Retina (tissue), 1 donor: ENCODE measurements around the gene CYP27B1.

Source experiments
- DNase-seq: peaks from one replicate; pipeline ENCODE4 v3.0.0-alpha.2; 2016

Gene CYP27B1

DNA sequence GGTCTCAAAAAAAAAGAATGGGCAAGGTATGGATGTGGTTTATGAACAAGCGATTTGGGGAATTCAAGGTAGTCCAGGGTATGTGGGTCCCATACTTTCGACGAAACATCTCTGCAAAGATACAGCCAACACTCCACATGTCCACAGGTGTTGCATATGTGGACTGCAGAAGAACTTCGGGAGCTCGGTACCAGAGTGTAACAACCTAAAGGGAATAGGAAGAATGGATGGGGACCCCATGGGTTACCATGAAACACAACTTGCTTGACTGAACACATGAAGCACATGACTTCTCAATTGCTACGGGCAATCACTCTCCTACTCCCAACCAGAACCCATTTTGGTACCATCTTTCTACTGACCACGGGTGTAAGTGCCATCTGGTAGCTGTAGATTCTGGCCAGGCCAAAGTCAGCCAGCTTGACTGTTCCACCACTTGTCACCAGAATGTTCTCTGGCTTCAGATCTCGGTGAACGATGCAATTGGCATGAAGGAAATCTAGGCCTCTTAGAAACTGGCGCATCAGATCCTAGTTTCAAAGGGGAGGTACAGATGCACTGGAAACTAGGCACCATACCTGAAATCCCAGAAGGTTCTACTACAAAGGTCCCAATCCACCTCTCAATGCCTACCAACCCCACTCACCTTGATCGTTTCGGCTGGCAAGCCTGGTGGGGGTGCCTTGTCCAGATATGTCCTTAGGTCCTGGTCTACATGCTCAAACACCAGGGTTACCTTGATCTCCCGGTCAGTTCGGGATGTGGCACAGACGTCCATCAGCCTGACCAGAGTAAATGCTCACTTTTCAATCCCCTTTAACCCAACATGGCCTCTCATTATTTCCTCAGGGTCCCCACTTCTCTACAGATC is 16.1 kb downstream of the CYP27B1 start:
- DNase-seq = no peak

DNA sequence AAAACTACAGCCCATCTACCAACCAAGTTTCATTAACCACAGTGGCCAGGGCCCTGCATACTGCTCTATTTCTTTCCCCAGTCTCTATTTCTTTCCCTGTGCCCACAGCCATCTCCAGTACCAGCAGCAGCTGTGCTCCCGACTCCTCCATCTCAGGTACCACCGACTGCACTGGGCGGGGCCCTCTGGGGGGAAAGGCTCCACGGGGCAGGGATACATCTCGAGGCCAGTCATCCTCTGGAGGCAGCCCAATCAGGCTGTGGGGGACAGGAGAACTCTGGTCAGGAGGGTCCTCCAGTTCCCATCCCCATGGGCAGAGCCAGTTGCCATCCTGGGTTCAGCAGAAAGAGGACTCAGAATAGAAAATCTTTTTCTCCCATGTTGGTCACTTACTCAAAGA is 17.8 kb downstream of the CYP27B1 start:
- DNase-seq = no peak

DNA sequence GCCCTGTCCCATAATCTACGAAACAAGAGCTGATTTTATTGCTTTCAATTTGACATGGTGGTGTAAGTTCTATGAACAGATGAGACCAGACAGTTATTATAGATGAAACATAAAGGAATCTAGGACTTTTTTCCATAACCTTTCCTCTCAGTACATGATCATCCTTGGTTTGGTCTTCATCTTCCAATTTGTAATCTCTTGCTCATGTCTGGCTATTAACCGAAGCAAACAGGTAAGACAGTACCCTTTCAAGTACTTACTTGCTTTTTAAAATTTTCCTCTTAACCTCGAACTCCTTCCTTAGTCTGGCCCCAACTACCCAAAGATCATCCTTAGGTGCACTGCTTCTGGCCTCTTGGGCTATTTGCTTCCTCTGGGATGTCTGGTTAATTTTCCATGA is 20.9 kb downstream of the CYP27B1 start:
- DNase-seq = no peak

GRCh38 chr12:57745485-57745881 is 21.4 kb downstream of the CYP27B1 start:
- no peak for DNase-seq

GRCh38 chr12:57744777-57745484 is 21.9 kb downstream of the CYP27B1 start, which contains the start of gene TSPAN31:
Gene TSPAN31 (plus strand): TSS chr12:57745039. CDS start chr12:57745155, 116 bp downstream.
- peak; percentile 97 for DNase-seq

DNA sequence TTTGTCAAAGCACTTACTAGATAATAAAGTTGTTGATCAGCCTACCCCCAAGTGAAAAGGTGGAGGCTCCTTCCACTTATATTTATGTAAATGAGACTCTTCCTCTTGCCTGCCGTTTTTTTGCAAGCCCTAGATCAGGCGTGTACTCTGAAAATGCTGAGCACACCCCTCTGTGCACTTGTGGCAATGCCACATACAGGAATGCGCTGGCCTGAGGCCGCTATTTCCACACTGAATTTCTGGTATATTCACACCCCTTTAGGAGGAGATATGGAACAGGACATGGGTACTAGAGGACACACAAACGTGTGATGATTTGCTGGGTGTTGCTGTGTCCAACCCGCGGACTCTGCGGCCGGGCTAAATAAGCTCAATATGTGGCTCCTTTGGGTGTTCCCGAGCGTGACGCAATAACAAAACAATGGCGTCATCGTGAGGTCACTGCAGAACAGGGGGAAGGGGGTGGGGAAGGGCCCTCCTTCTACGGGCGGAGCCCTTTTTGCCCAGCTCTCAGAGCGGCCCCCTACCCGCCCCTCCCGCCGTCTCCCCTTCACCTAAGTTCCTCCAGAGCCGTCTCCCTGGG is 22.6 kb downstream of the CYP27B1 start:
- no peak for DNase-seq

DNA sequence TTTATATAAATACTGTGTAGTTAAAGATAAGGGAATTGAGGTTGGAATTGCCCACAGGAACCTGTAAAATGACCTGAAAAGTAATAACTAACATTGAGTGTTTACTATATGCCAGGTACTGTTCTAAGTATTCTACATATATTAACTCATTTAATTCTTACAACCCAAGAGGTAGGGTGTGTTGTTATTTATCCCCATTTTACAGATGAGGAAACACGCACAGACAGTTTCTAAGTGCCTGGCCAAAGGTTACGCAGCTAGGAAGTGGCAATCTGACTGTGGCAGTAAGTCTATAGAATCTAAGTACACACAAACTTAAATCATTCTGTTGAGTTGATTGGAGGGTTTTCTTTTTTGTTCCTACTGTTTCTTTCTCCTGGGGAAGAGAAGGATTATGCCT is 23.1 kb downstream of the CYP27B1 start:
- no peak for DNase-seq

- no peak for DNase-seq
Measured at GRCh38 chr12:57741844-57742738, 24.8 kb downstream of the CYP27B1 start.

DNA sequence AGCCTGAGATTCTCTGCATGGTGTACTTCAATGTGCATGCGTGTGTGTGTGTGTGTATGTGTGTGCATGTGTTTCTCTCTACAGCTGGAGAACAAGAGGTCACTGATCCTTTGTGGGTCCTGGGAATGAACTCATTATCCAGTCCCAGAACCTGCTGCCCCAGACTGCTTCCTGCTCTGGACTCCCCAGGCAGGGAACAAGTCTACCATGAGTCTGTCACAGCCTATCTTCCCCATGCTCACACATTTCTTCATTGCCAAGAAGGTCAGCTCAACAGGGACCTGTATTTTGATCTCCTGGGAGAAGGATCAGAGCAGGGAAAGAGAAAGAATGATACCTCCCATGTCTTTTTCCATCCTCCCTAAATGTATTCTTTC is 25.5 kb downstream of the CYP27B1 start:
- no peak for DNase-seq

GRCh38 chr12:57740656-57741412 is 26.0 kb downstream of the CYP27B1 start:
- no peak for DNase-seq

- DNase-seq = no peak
Measured at GRCh38 chr12:57739914-57740538, 26.9 kb downstream of the CYP27B1 start.

DNA sequence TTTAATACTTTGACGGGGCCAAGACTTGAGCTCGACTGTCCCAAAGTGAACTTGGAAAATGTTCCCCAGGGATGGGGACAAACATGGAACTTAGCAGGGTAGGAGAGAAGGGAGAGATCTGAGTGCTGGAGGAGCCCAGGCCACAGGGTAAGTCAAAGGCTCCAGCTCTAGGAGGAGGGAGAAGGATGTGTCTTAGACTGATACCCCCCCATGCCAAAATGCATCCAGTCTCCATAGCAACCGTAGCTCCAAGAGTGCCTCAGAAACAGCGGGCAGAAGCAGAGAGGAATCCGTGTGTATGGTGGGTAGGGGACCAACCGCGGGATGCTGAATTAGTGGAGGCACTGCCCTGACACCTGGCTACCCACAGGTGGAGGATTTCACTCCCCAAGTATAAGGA is 27.5 kb downstream of the CYP27B1 start:
- DNase-seq = no peak

DNA sequence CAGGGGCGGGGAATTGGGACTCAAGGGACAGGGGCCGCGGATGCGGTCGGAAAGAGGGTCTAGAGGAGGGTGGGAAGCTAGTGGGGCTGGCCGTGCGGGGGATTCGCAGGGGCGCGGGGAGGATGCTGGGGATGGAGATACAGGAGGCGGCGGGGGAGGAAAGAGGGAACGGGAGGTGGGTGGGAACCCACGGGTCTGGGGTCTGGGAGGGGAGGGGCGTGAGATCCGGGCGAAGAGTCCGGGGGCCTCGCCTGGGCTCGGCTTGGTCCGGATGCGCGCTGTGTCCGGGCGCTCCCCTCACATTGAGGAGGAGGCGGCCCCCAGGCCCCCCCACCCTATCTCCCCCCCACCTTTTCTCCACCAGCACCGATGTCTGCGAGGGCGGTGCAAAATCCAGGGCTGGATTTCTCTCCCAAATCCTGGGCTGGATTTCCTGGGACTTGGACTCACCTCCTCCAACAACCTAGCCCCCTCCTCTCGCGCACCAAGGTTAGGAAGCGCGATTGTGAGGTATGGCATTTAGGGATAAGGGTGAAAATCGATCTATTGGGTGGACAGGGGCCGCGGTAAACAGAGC is 28.1 kb downstream of the CYP27B1 start, which contains the start of gene AGAP2:
TSS of gene AGAP2 (minus strand) at position 82 of the 577 bp plus-strand sequence. CDS start 496 bp downstream, outside the sequence.
- DNase-seq = peak; percentile 72

DNA sequence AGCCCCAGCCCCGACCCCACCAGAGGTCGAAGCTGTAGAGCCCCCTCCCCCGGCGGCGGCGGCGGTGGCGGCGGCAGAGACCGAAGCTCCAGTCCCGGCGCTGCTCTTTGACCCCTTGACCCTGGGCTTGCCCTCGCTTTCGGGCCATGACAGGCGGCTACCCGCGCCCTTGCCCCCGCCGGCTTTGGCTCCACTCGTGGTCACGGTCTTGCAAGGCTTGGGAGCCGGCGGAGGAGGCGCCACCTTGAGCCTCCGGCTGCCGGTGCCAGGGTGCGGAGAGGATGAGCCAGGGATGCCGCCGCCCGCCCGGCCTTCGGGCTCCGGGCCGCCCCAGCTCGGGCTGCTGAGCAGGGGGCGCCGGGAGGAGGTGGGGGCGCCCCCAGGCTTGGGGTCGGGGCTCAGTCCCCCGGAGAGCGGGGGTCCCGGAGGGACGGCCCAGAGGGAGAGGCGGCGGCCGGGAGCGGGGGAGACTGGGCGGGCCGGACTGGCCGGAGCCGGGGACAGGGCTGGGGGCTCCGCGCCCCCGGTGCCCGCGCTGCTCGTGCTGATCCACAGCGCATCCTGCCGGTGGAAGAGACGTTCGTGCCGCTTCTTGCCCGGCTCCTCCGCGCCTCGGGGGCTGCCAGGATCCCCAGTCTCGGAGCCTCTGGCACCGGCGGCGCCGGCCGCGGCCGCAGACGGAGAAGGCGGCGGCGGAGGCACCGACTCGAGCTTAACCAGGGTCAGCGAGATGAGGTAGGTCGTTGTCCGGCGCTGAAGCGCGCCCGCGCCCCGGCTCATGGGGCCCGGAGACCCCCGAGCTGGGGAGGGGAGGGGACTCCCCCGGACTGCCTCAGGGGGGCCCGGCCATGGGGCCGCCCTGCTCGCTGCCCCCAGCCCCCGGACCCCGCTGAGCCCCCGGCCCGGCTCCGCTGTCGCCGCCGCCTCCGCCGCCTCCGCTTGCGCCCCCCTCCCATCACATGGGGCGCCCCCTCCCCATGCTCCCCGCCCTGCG is 29.1 kb downstream of the CYP27B1 start:
- peak; percentile 70 for DNase-seq

- DNase-seq = peak; percentile 45
Measured at GRCh38 chr12:57736741-57737466, 30.0 kb downstream of the CYP27B1 start.

DNA sequence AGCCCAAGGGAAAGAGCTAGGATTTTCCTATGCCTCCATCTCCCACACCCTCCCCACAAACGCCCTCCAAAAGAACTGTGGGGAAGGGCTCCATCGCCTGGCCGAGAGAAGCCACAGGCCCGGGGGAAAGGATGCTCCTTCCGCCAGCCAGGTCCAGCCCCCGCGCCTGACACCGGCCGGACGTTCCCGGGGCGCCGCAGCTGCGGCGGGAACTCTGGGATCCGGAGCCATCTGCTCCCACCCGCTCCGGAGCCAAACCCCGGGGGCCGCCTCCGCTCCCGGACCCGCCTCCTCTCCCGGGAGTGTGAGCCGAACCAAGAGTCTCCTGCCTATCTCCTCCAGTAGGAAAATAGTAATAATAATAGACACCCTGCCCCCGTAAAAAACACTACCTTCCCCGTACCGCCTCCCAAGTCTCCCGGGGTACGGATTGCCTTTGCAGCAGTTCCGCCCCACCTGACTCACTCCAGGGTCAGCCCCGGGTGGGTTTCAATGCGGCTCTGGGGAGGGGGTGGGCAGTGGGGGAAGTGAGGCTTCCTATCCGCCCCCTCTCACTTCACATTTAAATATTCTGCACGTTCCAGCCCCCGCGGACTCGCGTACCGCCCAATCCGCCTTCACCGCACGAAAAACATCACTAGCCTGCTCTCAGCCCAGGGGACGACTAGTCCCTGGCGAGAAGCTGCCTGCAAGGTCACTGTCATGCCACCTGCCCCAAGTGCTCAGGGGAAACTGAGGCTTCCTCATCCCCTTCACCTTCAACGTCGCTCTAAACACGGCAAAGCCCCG is 30.7 kb downstream of the CYP27B1 start:
- peak; percentile 73 for DNase-seq

GRCh38 chr12:57735198-57735855 is 31.6 kb downstream of the CYP27B1 start:
- no peak for DNase-seq
